ENCODE results near the gene MAML2.

The MAML2 gene

GRCh38 chr11:96207459-96208449 lies 135.2 kb downstream of the MAML2 start:
- no peaks in the 10 kb centered on the region for H3K27me3 Mint-ChIP-seq
- peaks cover 91% of the 10 kb centered on the region for H3K4me1 Mint-ChIP-seq (ENCODE audit: low read depth)
- peaks cover 37% of the 10 kb centered on the region for H3K36me3 Mint-ChIP-seq (ENCODE audit: low read depth)
- no peak for DNase-seq
- no peaks in the 10 kb centered on the region for H3K9me3 Mint-ChIP-seq
- peak overlapping the region; percentile 94 for H3K27ac Mint-ChIP-seq
- H3K4me3 Mint-ChIP-seq, result peak overlapping the region; percentile 62

DNA sequence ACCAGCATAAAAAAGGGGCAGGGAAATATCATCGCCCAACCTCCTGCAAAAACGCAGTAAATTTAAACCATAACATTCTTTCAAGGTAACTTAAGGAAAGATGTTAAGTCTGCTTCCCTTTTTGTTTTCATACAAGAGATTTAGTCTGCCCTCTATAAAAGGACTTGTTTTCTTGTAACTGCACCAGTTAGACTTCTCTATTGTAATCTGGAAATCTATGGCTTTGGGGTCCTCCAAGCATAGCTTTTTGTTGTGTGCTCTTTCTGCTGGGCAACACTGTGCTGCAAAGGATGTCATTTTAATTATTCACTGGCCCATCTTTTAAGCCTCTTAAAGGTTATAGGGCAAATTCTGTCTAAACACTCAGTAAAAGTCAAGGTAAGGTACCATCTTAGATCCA lies 136.0 kb downstream of the MAML2 start:
- no peak for DNase-seq
- H3K27ac Mint-ChIP-seq, result peak overlapping the region; percentile 94
- no peaks in the 10 kb centered on the region for H3K27me3 Mint-ChIP-seq
- peaks cover 42% of the 10 kb centered on the region for H3K36me3 Mint-ChIP-seq (ENCODE audit: low read depth)
- peak overlapping the region; percentile 41 for H3K4me3 Mint-ChIP-seq
- H3K9me3 Mint-ChIP-seq, result no peaks in the 10 kb centered on the region
- H3K4me1 Mint-ChIP-seq (ENCODE audit: low read depth), result peaks cover 89% of the 10 kb centered on the region

GRCh38 chr11:96205460-96205809 lies 137.6 kb downstream of the MAML2 start:
- no peak for DNase-seq
- H3K4me3 Mint-ChIP-seq, result peak overlapping the region; percentile 53
- peak overlapping the region; percentile 94 for H3K27ac Mint-ChIP-seq

GRCh38 chr11:96204721-96205459 lies 138.1 kb downstream of the MAML2 start:
- Mint-ChIP-seq H3K4me3 (peak overlapping the region; percentile 53), H3K27ac (peak overlapping the region; percentile 94), H3K36me3 (ENCODE audit: low read depth) (peaks cover 61% of the 10 kb centered on the region), H3K4me1 (ENCODE audit: low read depth) (peaks cover 89% of the 10 kb centered on the region), H3K9me3 (peaks cover 2% of the 10 kb centered on the region), H3K27me3 (no peaks in the 10 kb centered on the region)
- DNase-seq, result no peak

More at GRCh38 chr11:96205460-96205809, 137.6 kb downstream of the MAML2 start:
- Mint-ChIP-seq H3K9me3 (peaks cover 2% of the 10 kb centered on the region), H3K4me1 (ENCODE audit: low read depth) (peaks cover 88% of the 10 kb centered on the region), H3K27me3 (no peaks in the 10 kb centered on the region), H3K36me3 (ENCODE audit: low read depth) (peaks cover 55% of the 10 kb centered on the region)

DNA sequence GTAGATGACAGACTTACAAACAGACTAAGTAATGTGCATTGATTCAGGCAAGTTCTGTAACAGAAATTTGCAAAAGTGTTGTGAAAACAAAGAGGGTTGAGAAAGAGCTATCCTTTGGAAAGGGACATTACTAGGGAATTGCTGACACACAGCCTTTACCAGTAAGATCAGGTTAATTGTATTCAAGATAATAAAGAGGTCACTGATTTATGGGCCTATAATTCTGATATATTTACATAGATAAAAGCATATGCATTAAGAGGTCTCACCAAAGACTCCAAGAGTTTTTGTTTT lies 138.7 kb downstream of the MAML2 start:
- Mint-ChIP-seq H3K9me3 (peaks cover 5% of the 10 kb centered on the region), H3K27ac (peak overlapping the region; percentile 94), H3K27me3 (no peaks in the 10 kb centered on the region), H3K4me3 (peak overlapping the region; percentile 53), H3K36me3 (ENCODE audit: low read depth) (peaks cover 62% of the 10 kb centered on the region), H3K4me1 (ENCODE audit: low read depth) (peaks cover 92% of the 10 kb centered on the region)
- DNase-seq, result no peak

DNA sequence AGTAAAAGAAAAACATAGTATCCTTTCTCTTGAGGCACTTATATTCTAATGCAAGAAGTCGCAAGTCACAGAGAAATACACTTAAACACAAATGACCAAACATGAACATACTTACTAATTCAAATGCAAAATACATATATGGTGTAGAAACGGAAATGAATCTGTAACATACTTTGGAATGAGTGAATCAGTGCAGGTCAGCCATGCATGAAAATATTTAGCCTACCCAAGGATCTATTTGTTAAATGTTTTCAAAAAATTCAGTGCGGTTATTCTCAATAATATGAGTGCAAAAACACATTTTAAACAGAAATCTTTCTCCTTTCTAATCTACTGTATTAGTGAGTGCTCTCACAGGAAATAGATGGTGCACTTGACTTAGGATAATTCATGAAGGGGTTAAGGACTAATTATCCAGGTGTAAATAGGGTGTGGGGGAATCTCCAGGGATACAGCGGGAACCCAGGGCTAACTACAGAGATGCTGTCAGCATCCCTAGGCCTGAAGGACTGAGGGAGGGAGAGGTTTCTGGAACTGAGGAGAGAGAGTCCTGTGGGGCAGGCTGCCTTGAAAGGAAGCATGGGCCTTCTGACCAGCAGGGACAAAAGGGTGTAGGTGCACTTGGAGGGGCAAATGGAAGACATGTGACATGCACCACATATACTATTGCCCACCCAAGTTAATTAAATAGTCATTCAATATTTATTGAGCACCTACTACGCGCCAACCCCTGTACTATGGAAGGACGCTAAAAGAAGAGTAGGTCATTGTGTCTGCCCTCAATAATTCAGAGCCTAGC lies 139.2 kb downstream of the MAML2 start:
- peaks cover 59% of the 10 kb centered on the region for H3K36me3 Mint-ChIP-seq (ENCODE audit: low read depth)
- DNase-seq, result no peak
- no peaks in the 10 kb centered on the region for H3K27me3 Mint-ChIP-seq
- H3K4me3 Mint-ChIP-seq, result peak overlapping the region; percentile 53
- H3K9me3 Mint-ChIP-seq, result peaks cover 5% of the 10 kb centered on the region
- peaks cover 90% of the 10 kb centered on the region for H3K4me1 Mint-ChIP-seq (ENCODE audit: low read depth)
- H3K27ac Mint-ChIP-seq, result peak overlapping the region; percentile 94

GRCh38 chr11:96200243-96200642 lies 142.8 kb downstream of the MAML2 start:
- H3K9me3 Mint-ChIP-seq, result peaks cover 5% of the 10 kb centered on the region
- no peak for DNase-seq
- no peak overlapping the region for H3K4me3 Mint-ChIP-seq
- peak overlapping the region; percentile 99 for H3K27ac Mint-ChIP-seq
- peaks cover 88% of the 10 kb centered on the region for H3K4me1 Mint-ChIP-seq (ENCODE audit: low read depth)
- peaks cover 71% of the 10 kb centered on the region for H3K36me3 Mint-ChIP-seq (ENCODE audit: low read depth)
- no peaks in the 10 kb centered on the region for H3K27me3 Mint-ChIP-seq

DNA sequence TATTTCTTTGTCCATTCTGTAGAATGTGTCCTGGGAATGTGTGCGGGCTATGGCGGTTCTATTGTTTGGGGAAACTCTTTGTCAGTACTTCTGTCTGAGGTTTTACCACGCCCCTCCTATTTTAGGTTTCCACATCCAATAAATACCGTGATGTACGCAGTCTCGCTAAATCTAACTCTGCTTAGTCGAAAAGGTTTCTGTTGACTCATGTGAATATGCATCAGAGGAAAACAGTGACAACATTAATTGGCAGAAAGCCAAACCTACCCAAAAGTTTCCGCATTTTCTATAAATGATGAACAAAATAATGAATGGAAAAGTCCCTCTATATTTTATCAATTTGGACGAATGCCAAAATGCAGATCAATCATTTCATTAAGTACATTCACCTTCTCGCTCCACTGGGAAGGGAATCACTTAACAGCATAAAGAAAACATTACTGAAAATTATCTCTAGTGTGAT lies 143.4 kb downstream of the MAML2 start:
- peaks cover 88% of the 10 kb centered on the region for H3K4me1 Mint-ChIP-seq (ENCODE audit: low read depth)
- H3K4me3 Mint-ChIP-seq, result peak overlapping the region; percentile 61
- H3K9me3 Mint-ChIP-seq, result peaks cover 5% of the 10 kb centered on the region
- H3K27me3 Mint-ChIP-seq, result no peaks in the 10 kb centered on the region
- peak overlapping the region; percentile 99 for H3K27ac Mint-ChIP-seq
- peaks cover 71% of the 10 kb centered on the region for H3K36me3 Mint-ChIP-seq (ENCODE audit: low read depth)
- DNase-seq, result no peak

DNA sequence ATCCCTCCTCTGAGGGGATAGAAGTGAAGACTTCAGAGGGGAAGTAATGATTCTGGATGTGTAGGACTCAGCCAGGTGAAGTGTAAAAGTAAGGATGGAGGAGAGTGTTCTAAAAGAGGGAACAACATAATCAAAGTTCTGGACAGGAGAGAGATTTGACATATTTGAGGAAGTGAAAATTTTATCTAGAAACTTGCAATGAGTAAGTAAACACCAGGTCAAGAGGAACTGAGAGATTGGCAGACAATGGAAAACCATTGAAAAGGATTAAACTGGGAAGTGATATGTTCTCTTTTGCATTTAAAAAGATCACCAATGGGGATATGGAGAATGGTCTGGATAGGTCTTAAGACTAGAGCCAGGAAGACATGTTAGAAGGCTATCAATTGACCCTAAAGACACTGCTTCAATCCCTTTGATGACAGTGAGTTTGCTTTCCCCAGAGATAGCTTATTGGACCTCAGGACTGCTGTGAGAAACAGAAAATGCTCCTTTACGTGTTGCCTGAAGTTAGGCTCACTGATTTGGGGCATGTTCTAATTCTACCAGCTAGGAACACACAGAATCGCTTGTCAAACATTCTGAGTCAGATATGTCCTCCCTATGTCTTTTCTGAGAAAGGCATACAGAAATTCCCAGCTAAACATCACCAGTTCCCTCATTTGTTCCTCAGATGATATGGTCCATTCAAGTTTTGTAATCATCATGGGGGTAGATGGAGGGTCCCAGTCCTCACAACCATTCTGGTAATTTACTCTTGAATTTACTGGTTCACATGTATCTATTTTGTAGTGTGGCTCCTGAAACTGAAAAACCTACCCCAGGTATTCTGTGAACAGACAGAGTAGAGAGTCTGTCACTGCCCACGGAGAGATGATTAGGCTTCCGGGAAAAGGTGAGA lies 144.9 kb downstream of the MAML2 start:
- no peaks in the 10 kb centered on the region for H3K27me3 Mint-ChIP-seq
- peaks cover 75% of the 10 kb centered on the region for H3K36me3 Mint-ChIP-seq (ENCODE audit: low read depth)
- H3K9me3 Mint-ChIP-seq, result peaks cover 5% of the 10 kb centered on the region
- H3K27ac Mint-ChIP-seq, result peak overlapping the region; percentile 99
- DNase-seq, result no peak
- no peak overlapping the region for H3K4me3 Mint-ChIP-seq
- H3K4me1 Mint-ChIP-seq (ENCODE audit: low read depth), result peaks cover 88% of the 10 kb centered on the region

DNA sequence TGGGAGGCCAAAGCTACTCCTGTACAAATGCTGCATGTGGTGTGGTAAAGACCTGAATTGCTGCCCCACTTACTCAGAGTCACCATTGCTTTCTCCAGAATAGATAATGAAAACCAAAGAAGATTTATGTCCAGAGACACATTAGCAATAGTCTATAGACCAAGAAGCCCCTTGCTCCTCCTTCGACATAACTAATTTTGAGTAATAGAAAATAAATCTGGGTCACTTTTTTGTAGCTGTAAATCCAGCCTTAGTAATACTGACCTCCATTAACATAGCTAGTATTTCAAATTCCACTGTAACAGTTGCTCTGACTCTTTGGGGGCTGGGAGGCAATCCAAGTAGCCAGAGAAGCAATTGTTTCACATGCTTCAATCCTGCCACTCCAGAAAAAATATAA lies 145.9 kb downstream of the MAML2 start:
- Mint-ChIP-seq H3K4me1 (ENCODE audit: low read depth) (peaks cover 89% of the 10 kb centered on the region), H3K4me3 (no peak overlapping the region), H3K9me3 (peaks cover 9% of the 10 kb centered on the region), H3K36me3 (ENCODE audit: low read depth) (peaks cover 75% of the 10 kb centered on the region), H3K27me3 (no peaks in the 10 kb centered on the region), H3K27ac (peak overlapping the region; percentile 99)
- no peak for DNase-seq

DNA sequence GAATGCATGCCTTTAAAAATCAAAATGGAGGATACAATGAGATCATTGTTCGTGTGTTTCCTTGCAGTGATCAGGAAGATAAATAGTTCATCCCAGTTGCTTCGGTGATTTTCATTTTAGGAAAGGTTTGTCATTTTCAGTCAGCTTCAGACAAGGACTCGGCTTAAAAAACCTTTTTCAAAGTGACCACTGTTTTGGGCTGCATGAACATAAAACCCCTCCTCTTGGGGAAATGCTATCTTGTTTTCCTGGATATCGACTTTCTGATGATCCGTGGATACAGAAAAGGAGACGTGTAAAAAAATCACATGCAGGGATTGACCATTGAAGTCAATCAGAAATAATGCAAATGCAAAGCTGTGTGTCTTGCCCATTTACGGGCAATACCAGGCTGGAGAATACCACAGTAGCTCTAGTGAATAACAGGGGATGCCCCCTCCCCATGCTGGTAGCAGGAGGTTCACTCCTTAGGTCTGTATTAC lies 146.8 kb downstream of the MAML2 start:
- H3K36me3 Mint-ChIP-seq (ENCODE audit: low read depth), result peaks cover 74% of the 10 kb centered on the region
- no peak overlapping the region for H3K4me3 Mint-ChIP-seq
- no peaks in the 10 kb centered on the region for H3K27me3 Mint-ChIP-seq
- H3K9me3 Mint-ChIP-seq, result peaks cover 9% of the 10 kb centered on the region
- H3K27ac Mint-ChIP-seq, result peak overlapping the region; percentile 83
- no peak for DNase-seq
- H3K4me1 Mint-ChIP-seq (ENCODE audit: low read depth), result peaks cover 93% of the 10 kb centered on the region

DNA sequence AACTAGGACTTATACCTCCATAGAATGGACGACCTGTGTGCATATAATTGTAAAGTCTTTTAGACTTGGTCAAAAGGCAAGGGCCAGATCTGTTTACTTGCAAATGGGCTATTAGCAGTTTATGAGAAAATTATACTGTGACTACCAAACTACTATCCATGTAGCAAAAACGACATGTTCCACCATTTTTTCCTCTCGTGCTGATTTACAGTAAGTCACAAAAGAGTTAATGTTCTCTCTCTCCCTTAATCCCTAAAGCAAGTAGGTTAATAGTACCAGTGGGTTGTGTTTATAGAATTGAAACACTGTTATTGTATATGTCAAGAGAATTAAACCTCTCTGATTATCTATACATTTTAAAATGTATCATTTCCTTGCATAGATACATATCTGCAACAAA lies 147.3 kb downstream of the MAML2 start:
- Mint-ChIP-seq H3K4me1 (ENCODE audit: low read depth) (peaks cover 91% of the 10 kb centered on the region), H3K36me3 (ENCODE audit: low read depth) (peaks cover 73% of the 10 kb centered on the region), H3K27me3 (no peaks in the 10 kb centered on the region), H3K27ac (peak overlapping the region; percentile 83), H3K9me3 (peaks cover 6% of the 10 kb centered on the region), H3K4me3 (no peak overlapping the region)
- no peak for DNase-seq

- peaks cover 69% of the 10 kb centered on the region for H3K36me3 Mint-ChIP-seq (ENCODE audit: low read depth)
- no peak for DNase-seq
- peaks cover 91% of the 10 kb centered on the region for H3K4me1 Mint-ChIP-seq (ENCODE audit: low read depth)
Observed at GRCh38 chr11:96194581-96195374, 148.2 kb downstream of the MAML2 start.

More at GRCh38 chr11:96194581-96195374, 148.2 kb downstream of the MAML2 start:
- peak overlapping the region; percentile 83 for H3K27ac Mint-ChIP-seq
- peak overlapping the region; percentile 26 for H3K4me3 Mint-ChIP-seq
- no peaks in the 10 kb centered on the region for H3K27me3 Mint-ChIP-seq
- peaks cover 6% of the 10 kb centered on the region for H3K9me3 Mint-ChIP-seq
